ENCODE data around the gene EDIL3.
A peak's percentile ranks its signal among the peaks of the same experiment; 100 is the strongest.
"Not testable (repeated sequence)": the region's sequence is repeated elsewhere in the genome, so short reads cannot be mapped to it uniquely, and the experiment has no call there.

Gene EDIL3

DNA sequence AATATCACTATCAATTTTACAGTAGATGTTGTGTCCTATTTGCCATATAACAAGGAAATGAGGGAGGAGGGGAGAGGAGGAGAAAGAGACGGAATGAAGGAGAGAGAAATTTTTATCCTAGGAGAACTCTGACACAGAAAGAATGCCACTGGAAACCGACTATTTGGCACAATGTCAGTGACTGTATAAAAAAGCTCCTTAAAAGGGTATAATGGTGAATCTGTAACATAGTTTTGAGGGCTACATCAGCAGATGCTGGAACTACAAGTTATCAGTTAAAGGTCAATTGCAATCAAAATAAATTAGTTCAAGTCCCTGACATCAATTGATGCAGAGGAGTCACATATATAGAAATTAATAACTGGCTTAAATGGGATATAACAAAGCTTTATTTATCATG lies 5.7 kb downstream of the EDIL3 start:
- DNase-seq (ENCODE audit: low read depth): peak; percentile 70

DNA sequence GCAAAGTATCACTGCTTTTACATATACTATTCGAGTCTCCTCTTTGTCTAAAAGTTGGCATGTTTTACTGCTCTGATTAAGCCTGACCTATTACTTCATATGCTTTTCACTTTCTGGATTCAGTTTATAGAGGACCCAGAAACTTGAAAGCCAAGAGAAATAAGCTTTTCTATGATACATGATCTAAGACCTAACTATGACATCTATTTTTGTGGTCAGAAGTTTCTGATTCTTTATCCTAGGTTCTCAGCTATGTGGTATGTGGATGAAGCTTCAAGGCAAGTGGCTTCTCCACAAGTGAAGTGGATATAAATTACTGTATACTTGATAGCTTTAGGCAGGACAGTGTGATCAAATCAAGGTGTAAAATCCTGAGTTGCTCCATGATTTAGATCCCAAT lies 6.3 kb downstream of the EDIL3 start:
- DNase-seq (ENCODE audit: low read depth): peak; percentile 96

GRCh38 chr5:84376346-84376745 lies 8.3 kb downstream of the EDIL3 start:
- DNase-seq (ENCODE audit: low read depth): no peak

DNA sequence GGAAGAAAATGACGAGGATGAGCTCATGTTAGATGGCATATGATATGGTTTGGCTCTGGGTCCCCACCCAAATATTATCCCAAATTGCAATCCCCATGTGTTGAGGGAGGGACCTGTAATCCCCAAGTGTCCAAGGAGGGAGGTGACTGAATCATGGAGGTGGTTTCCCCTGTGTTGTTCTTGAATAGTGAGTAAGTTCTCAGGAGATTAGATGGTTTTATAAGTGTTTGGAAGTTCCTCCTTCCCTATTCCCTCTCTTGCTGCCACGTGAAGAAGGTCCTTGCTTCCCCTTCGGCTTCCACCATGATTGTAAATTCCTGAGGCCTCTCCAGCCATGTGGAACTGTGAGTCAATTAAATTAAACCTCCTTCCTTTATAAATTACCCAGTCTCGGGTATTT lies 10.1 kb downstream of the EDIL3 start:
- DNase-seq (ENCODE audit: low read depth): peak; percentile 34

DNA sequence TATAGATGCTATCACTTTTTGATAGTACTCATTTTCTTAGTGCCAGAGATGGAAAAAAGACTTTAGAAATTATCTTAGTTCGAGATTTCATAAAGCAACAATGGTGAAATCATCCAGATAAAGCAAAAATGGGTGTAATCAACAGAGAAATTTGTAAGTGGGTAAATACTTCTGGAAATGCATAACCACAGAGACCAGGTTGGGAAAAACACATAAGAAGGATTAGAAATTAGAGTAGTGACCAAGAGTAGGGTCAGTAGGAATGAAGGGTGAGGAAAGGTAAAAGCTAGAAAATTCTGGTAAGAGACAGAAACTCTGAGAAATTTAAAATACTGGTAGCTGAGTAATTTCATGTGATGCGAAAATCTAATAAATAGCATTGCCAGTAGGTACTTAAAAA lies 11.2 kb downstream of the EDIL3 start:
- peak; percentile 28 for DNase-seq (ENCODE audit: low read depth)

DNA sequence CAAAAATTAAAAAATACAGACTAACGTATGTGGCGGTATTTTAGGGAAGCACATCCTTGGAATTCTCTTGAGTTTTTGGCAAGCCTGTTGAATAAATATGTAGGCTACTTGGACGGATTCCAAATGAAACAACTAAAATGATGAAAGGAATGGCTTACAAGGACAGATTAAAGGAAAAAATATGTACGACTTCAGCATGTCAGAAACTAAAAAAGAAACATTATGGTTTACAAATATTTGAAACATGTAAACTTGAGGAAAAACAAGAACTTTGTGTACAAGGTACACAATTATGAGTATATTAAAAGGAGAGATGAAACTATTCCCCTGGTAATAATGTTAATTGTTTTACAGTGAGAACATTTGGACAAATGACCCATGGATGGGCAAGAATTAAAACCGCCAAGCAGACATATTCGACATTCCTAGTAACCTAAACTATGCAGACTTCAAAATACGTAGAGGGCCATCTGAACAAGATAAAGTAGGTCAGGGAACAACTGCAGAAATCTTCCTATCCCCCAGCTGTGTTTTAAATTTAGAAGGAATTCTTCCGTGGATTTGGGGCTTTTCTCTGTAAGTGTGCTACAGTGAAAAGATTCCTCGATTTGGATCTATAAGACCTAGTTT lies 12.5 kb downstream of the EDIL3 start:
- DNase-seq (ENCODE audit: low read depth): peak; percentile 92

DNA sequence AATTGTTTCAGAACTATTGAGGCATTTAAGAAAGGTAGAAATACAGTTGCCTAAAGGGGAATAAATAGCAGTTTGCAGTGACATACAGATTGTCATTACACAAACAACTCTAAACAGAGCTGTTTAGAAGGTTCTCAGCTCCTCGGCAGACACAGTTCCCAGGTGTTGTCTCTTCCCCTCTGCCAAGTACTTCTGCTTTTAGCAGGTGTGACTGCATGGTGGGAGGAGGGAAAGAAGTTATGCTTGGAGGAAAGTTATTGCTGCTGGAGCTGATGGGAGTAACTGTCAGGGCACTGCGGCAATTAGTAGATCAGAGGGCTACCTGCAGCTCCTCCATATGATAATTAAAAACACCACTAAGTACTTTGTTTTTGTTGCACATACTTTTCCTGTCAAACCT lies 14.5 kb downstream of the EDIL3 start:
- no peak for DNase-seq (ENCODE audit: low read depth)

DNA sequence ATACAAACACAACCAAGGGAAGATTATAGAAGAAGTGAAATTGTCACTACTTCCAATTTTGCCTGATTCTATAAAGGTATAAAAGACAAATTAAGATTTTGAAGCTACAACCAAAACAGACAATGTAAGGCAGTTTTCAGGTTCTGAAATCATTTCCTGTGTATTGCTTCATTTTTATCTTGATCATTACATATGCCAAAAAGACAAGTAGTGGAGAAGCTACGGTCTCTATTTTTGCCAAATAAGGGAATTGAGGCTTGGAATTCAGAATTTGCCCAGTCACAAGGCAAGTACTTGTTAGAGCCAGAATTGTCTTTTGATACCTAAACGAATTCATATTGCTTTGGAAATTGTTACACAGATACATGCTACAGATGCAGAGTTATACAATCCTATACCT lies 20.6 kb downstream of the EDIL3 start:
- DNase-seq (ENCODE audit: low read depth): peak; percentile 80

DNA sequence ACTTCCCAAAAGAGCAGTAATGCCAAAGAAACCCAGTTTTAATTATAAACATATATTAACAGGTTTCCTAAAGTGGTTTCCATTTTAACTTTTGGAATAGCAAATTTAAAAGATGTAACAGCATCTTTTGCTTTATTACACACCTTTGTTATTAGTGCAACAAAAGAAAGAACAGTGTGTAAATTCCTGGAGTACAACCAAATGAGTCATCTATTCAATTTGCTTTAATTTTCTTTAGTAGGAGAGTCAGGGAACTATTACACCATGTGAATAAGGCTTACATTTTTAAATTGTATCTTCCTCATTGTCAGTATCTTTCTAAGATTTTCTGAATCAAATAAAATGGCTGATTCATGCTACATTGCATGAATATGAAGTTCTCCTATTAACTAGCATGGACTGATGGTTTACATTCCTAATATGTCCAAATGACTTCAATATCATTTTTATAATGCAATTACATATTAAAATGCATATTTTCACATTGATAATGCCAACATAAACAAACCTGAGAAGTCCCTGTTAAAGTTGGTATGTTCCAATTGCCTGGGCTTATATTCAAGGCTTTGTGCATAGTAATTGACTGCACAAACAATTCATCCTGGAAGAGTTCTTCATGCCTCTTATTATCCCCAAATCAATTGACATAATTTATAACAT lies 22.5 kb downstream of the EDIL3 start:
- peak; percentile 43 for DNase-seq (ENCODE audit: low read depth)

GRCh38 chr5:84361572-84361971 lies 23.1 kb downstream of the EDIL3 start:
- no peak for DNase-seq (ENCODE audit: low read depth)

- no peak for DNase-seq (ENCODE audit: low read depth)
These were observed 24.6 kb downstream of the EDIL3 start for GRCh38 chr5:84360056-84360455.

DNA sequence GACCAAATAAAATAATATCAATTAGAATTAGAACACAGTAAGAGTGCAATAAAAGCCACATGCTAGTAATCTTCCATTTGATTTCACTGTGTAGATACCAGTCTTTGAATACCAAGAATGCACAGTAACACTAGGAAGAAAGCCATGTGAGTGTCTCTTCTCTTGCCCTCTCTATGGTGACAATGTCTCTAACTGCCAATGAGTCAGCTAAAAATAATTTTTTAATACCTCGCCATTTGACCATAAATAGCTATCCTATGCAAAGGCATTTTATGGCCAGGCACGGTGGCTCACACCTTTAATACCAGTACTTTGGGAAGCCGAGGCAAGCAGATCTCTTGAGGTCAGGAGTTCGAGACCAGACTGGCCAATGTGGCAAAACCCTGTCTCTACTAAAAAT lies 30.6 kb downstream of the EDIL3 start:
- DNase-seq (ENCODE audit: low read depth): no peak

GRCh38 chr5:84344788-84345187 lies 39.9 kb downstream of the EDIL3 start:
- no peak for DNase-seq (ENCODE audit: low read depth)

GRCh38 chr5:84343171-84343570 lies 41.5 kb downstream of the EDIL3 start:
- DNase-seq (ENCODE audit: low read depth): no peak

- no peak for DNase-seq (ENCODE audit: low read depth)
These were observed 52.6 kb downstream of the EDIL3 start for GRCh38 chr5:84332106-84332505.

DNA sequence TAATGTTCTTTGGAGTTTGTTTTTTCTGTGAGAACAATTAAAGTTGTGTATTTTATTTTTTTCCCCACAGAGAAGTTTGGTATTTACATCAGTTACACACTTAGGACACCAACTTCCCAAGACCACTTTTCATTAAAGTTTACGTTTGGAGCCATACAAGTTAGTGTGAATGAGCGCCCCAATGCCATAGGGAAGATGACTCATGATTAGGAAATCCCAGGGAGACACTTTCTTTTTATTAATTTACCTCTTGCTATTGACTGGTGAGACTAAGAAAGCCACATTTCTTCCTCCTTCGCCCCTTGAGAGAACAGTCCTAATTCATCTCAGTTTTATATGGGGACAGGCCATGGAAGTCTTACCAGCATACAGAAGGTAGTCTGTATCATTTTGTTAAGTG lies 57.1 kb downstream of the EDIL3 start:
- peak; percentile 46 for DNase-seq (ENCODE audit: low read depth)

DNA sequence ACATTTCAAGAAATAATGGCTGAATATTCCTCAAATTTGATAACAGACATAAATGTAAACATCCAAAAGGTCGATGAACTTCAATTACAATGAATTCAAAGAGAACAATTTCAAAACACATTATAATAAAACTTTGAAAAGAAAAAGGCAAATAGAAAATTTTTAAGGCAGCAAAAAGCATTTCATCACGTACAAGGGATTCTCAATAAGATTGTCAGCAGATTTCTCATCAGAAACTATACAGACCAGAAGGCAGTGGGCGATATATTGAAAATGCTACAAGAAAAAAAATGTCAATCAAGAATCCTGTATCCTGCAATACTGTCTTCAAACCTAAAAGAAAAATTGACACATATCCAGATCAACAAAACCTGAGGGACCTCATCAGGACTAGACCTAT lies 62.0 kb downstream of the EDIL3 start:
- no peak for DNase-seq (ENCODE audit: low read depth)

DNA sequence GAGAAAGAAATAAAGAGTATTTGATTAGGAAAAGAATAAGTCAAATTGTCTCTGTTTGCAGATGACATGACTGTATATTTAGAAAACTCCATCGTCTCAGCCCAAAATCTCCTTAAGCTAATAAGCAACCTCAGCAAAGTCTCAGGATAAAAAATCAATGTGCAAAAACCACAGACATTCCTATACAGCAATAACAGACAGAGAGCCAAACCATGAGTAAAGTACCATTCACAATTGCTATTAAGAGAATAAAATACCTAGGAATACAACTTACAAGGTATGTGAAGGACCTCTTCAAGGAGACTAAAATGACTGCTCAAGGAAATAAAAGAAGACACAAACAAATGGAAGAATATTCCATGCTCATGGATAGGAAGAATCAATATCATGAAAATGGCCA lies 66.9 kb downstream of the EDIL3 start:
- DNase-seq (ENCODE audit: low read depth): not testable (repeated sequence)

DNA sequence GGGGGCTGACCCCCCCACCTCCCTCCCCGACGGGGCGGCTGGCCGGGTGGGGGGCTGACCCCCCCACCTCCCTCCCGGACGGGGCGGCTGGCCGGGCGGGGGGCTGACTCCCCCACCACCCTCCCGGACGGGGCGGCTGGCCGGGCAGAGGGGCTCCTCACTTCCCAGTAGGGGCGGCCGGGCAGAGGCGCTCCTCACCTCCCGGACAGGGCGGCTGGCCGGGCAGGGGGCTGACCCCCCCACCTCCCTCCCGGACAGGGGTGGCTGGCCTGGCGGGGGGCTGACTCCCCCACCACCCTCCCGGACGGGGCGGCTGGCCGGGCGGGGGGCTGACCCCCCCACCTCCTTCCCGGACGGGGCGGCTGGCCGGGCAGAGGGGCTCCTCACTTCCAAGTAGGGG lies 72.4 kb downstream of the EDIL3 start:
- DNase-seq (ENCODE audit: low read depth): not testable (repeated sequence)

- not testable (repeated sequence) for DNase-seq (ENCODE audit: low read depth)
These were observed 74.8 kb downstream of the EDIL3 start for GRCh38 chr5:84309850-84310249.

GRCh38 chr5:84306601-84307000 lies 78.1 kb downstream of the EDIL3 start:
- DNase-seq (ENCODE audit: low read depth): peak; percentile 56

- peak; percentile 63 for DNase-seq (ENCODE audit: low read depth)
These were observed 80.1 kb downstream of the EDIL3 start for GRCh38 chr5:84304599-84304998.

DNA sequence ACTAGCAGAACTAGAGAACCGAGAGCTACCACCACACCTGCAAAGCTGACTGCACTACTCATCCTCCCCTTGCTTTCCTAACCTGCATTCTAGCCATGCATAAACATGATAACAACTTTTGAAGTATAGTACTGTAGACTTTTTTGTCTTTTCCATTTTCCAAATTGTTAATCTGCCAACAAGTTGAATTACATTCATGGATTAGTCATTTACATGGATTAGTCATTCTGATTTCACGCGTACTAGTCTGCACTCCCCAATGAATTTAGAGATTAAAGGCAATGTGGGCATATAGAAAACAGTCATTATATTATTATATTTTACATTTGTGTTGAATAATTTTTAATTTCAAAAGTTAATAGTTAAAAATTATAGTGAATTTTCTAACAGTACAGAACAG lies 81.4 kb downstream of the EDIL3 start:
- DNase-seq (ENCODE audit: low read depth): peak; percentile 18

- DNase-seq (ENCODE audit: low read depth): peak; percentile 57
These were observed 83.1 kb downstream of the EDIL3 start for GRCh38 chr5:84301535-84301934.

Measured in iris pigment epithelial cell (primary cell).